ENCODE data around the gene FCER2. TPM values are rescaled to one million over a fixed set of nuclear protein-coding genes. Genes with fewer than 3 reads are reported as not detected.

The FCER2 gene
- total RNA-seq, 3 donors from 2014 or later (not counting 1 experiment from before 2014, with no cell fraction given): 0.52 to 1.2 (median 1.0) TPM

GRCh38 chr19:7679771-7680605 is 21.9 kb downstream of the FCER2 start:
- DNase-seq (no peak), ATAC-seq (no peak)
- Histone ChIP-seq H3K4me1 (ENCODE audit: control insufficient read depth, insufficient read depth, low read length) (peaks cover 51% of the 10 kb centered on the region), H3K36me3 (ENCODE audit: control insufficient read depth, insufficient read depth, low read length) (peaks cover 13% of the 10 kb centered on the region), H3K9me3 (ENCODE audit: control insufficient read depth, insufficient read depth, low read length) (no peaks in the 10 kb centered on the region), H3K27ac (ENCODE audit: low read length) (no peak overlapping the region), H3K4me3 (ENCODE audit: low read length) (peak overlapping the region; percentile 14), H3K27me3 (ENCODE audit: control insufficient read depth, insufficient read depth, low read length) (no peaks in the 10 kb centered on the region)
- no peaks in the 10 kb centered on the region for H3K36me3 Mint-ChIP-seq
- peak overlapping the region; percentile 36 to 94 for H3K27ac Mint-ChIP-seq
- TF ChIP-seq, protein P1, sequence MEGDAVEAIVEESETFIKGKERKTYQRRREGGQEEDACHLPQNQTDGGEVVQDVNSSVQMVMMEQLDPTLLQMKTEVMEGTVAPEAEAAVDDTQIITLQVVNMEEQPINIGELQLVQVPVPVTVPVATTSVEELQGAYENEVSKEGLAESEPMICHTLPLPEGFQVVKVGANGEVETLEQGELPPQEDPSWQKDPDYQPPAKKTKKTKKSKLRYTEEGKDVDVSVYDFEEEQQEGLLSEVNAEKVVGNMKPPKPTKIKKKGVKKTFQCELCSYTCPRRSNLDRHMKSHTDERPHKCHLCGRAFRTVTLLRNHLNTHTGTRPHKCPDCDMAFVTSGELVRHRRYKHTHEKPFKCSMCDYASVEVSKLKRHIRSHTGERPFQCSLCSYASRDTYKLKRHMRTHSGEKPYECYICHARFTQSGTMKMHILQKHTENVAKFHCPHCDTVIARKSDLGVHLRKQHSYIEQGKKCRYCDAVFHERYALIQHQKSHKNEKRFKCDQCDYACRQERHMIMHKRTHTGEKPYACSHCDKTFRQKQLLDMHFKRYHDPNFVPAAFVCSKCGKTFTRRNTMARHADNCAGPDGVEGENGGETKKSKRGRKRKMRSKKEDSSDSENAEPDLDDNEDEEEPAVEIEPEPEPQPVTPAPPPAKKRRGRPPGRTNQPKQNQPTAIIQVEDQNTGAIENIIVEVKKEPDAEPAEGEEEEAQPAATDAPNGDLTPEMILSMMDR (IDR thresholded peaks at IDR 0.05): no peak
- intact Hi-C loops (cut with micrococcal nuclease): loop anchor here (2.0 to 10.0 kb wide), 3 partner anchors 45 to 325 kb away; partner anchors contain the start of genes PCP2 and STXBP2
- peak overlapping the region; percentile 60 for H3K4me3 Mint-ChIP-seq
- H3K9me3 Mint-ChIP-seq: no peaks in the 10 kb centered on the region
- 64% methylated on average over 22 of the region's 22 CpGs for WGBS (ENCODE audit: insufficient coverage)
- peaks cover 13 to 37% of the 10 kb centered on the region in 2 donors for H3K4me1 Mint-ChIP-seq
- H3K27me3 Mint-ChIP-seq (ENCODE audit: low read depth in 2 of 2): peaks cover 13 to 20% of the 10 kb centered on the region in 2 donors

DNA sequence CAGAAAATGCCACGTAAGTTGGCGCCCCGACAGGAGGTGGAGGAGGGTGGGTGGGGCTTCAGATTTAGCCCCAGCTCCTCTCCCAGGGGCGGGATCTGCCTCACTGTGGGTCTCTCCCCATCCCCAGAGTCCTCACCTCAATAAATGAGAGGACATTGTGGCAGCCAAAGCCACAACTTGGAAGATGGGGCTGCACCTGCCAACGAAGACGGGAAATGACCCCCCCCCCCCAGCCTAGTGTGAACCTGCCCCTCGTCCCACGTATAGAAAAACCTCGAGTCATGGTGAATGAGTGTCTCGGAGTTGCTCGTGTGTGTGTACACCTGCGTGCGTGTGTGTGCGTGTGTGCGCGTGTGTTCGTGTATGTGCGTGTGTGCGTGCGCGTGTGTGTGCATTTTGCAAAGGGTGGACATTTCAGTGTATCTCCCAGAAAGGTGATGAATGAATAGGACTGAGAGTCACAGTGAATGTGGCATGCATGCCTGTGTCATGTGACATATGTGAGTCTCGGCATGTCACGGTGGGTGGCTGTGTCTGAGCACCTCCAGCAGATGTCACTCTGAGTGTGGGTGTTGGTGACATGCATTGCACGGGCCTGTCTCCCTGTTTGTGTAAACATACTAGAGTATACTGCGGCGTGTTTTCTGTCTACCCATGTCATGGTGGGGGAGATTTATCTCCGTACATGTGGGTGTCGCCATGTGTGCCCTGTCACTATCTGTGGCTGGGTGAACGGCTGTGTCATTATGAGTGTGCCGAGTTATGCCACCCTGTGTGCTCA is 22.8 kb downstream of the FCER2 start:
- H3K9me3 Mint-ChIP-seq: no peaks in the 10 kb centered on the region
- WGBS (ENCODE audit: insufficient coverage): 35% methylated on average over 29 of the region's 30 CpGs
- no peak overlapping the region for H3K27ac Mint-ChIP-seq
- ATAC-seq (peak in 2 of 3 donors; percentile 15 to 22), DNase-seq (peak in 1 of 2 donors; percentile 89)
- H3K27me3 Mint-ChIP-seq (ENCODE audit: low read depth in 2 of 2): peaks cover 13 to 20% of the 10 kb centered on the region in 2 donors
- Histone ChIP-seq H3K27ac (ENCODE audit: low read length) (no peak overlapping the region), H3K27me3 (ENCODE audit: control insufficient read depth, insufficient read depth, low read length) (no peaks in the 10 kb centered on the region), H3K4me1 (ENCODE audit: control insufficient read depth, insufficient read depth, low read length) (peaks cover 54% of the 10 kb centered on the region), H3K36me3 (ENCODE audit: control insufficient read depth, insufficient read depth, low read length) (peaks cover 13% of the 10 kb centered on the region), H3K4me3 (ENCODE audit: low read length) (no peak overlapping the region), H3K9me3 (ENCODE audit: control insufficient read depth, insufficient read depth, low read length) (no peaks in the 10 kb centered on the region)
- peaks cover 13 to 43% of the 10 kb centered on the region in 2 donors for H3K4me1 Mint-ChIP-seq
- intact Hi-C loops (cut with micrococcal nuclease): loop anchor here (10.0 kb wide), 1 partner anchor 324 kb away; no protein-coding TSS in a partner anchor
- no peaks in the 10 kb centered on the region for H3K36me3 Mint-ChIP-seq
- TF ChIP-seq, protein P1 (IDR thresholded peaks at IDR 0.05): no peak
- H3K4me3 Mint-ChIP-seq: peak overlapping the region; percentile 47

DNA sequence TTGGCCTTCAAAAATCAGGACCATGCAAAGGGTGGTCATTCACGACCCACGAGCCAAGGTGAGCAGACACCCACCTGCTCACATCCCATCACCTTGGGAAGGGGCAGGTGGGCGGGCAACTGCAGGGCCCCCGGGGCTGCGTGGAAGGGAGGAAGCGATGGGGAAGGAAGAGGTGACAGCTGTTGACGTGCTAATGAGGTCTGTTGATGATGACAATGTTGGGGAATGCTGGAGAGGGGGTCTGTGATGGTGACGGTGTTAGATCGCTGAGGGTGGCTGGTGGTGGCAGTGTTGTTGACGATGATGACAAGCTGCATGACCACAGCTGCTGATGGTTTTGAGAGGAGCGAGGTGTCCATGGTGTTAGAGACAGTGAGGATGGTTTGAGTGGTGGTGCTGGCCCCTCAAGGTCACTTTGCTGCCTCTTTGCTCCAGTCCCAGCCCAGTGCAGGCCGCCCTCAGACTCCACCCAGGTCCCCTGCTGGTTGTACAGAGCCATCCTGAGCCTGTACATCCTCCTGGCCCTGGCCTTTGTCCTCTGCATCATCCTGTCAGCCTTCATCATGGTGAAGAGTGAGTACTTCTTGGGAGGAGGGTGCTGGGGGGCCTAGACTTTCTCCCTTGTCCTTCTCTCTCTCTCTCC is 24.1 kb downstream of the FCER2 start:
- Histone ChIP-seq H3K4me3 (ENCODE audit: low read length) (no peak overlapping the region), H3K4me1 (ENCODE audit: control insufficient read depth, insufficient read depth, low read length) (peaks cover 52% of the 10 kb centered on the region), H3K27me3 (ENCODE audit: control insufficient read depth, insufficient read depth, low read length) (no peaks in the 10 kb centered on the region), H3K9me3 (ENCODE audit: control insufficient read depth, insufficient read depth, low read length) (peaks cover 2% of the 10 kb centered on the region), H3K36me3 (ENCODE audit: control insufficient read depth, insufficient read depth, low read length) (peaks cover 5% of the 10 kb centered on the region), H3K27ac (ENCODE audit: low read length) (no peak overlapping the region)
- H3K4me3 Mint-ChIP-seq: peak overlapping the region; percentile 35
- no peaks in the 10 kb centered on the region for H3K36me3 Mint-ChIP-seq
- peaks cover 13 to 43% of the 10 kb centered on the region in 2 donors for H3K4me1 Mint-ChIP-seq
- intact Hi-C loops (cut with micrococcal nuclease): loop anchor here (10.0 kb wide), 1 partner anchor 323 kb away; no protein-coding TSS in a partner anchor
- peak overlapping the region in 1 of 2 donors; percentile 59 for H3K27ac Mint-ChIP-seq
- TF ChIP-seq, protein P1 (IDR thresholded peaks at IDR 0.05): no peak
- DNase-seq: no peak
- H3K27me3 Mint-ChIP-seq (ENCODE audit: low read depth in 2 of 2): peaks cover 13 to 23% of the 10 kb centered on the region in 2 donors
- ATAC-seq: peak in 1 of 3 donors; percentile 20
- H3K9me3 Mint-ChIP-seq: no peaks in the 10 kb centered on the region
- WGBS (ENCODE audit: insufficient coverage): 44% methylated on average over 12 of the region's 12 CpGs
